VCaP (cell line): ENCODE measurements around the gene TRMT10A.

Experiments
- H3K27ac ChIP-seq: fragments of 450-650 bp; 2 replicates; pipeline ENCODE4 v1.5.1; 2017
- CTCF ChIP-seq: fragments of 450-650 bp; conservative IDR thresholded peaks from 2 replicates; pipeline ENCODE4 v1.5.1; 2017; ENCODE audit warnings: mild to moderate bottlenecking, moderate library complexity

Gene TRMT10A

GRCh38 chr4:99510721-99511120 lies 53.1 kb downstream of the TRMT10A start, which contains the start of gene C4orf17:
TSS of gene C4orf17 (plus strand) at chr4:99511021. CDS start at chr4:99513082, 2,061 bp downstream.
- TF ChIP-seq CTCF, result no peak
- no peak within 1 kb of the TSS for H3K27ac ChIP-seq

- no peak overlapping the region for H3K27ac ChIP-seq
- no peak for TF ChIP-seq CTCF
Measured at GRCh38 chr4:99507762-99508161, 56.1 kb downstream of the TRMT10A start.

GRCh38 chr4:99507349-99507748 lies 56.5 kb downstream of the TRMT10A start:
- no peak for TF ChIP-seq CTCF
- no peak overlapping the region for H3K27ac ChIP-seq

- no peak overlapping the region for H3K27ac ChIP-seq
- TF ChIP-seq CTCF, result no peak
Measured at GRCh38 chr4:99506781-99507180, 57.1 kb downstream of the TRMT10A start.

- TF ChIP-seq CTCF, result no peak
- H3K27ac ChIP-seq, result no peak overlapping the region
Measured at GRCh38 chr4:99504804-99505502, 58.9 kb downstream of the TRMT10A start.
